ENCODE results near the gene ENPP1.

- TF ChIP-seq SMC3 (IDR thresholded peaks at IDR 0.05; ENCODE audit: low read depth, low read length) = no peak
- no peak for TF ChIP-seq MAZ (IDR thresholded peaks at IDR 0.05; ENCODE audit: borderline replicate concordance, low read depth, low read length)
- no peak for TF ChIP-seq CTCF (conservative IDR thresholded peaks at IDR 0.05; ENCODE audit: low read depth, low read length)
- no peak for TF ChIP-seq POLR2A (IDR thresholded peaks at IDR 0.05; ENCODE audit: low read depth, low read length)
- no peak for TF ChIP-seq RAD21 (IDR thresholded peaks at IDR 0.05; ENCODE audit: low read length)
- no peak for TF ChIP-seq USF2 (IDR thresholded peaks at IDR 0.05; ENCODE audit: low read depth, low read length)
- TF ChIP-seq FOS (IDR thresholded peaks at IDR 0.05; ENCODE audit: low read depth, low read length) = no peak
These were observed 77.4 kb downstream of the ENPP1 start for GRCh38 chr6:131885237-131885636.

All from IMR-90 (cell line).